ENCODE data around the gene FAM83G. TPM values are rescaled to one million over a fixed set of nuclear protein-coding genes. Genes with fewer than 3 reads are reported as not detected.

The FAM83G gene
- total and polyA plus RNA-seq, 2 experiments from 2014 or later = 14.7 to 25.4 TPM

GRCh38 chr17:19010729-19011505, 6.4 kb upstream of the FAM83G start:
- Histone ChIP-seq H3K36me3 (replicated peaks; ENCODE audit: insufficient read depth, low read depth) (no peaks in the 10 kb centered on the region), H3K4me3 (no peak overlapping the region), H3K27me3 (no peaks in the 10 kb centered on the region), H4K20me1 (ENCODE audit: insufficient read depth, poor library complexity, severe bottlenecking) (no peaks in the 10 kb centered on the region), H3K9me3 (ENCODE audit: low read depth) (no peaks in the 10 kb centered on the region), H3K79me2 (no peaks in the 10 kb centered on the region), H3K4me1 (ENCODE audit: insufficient read depth) (peaks cover 7% of the 10 kb centered on the region), H3K9me2 (replicated peaks; ENCODE audit: insufficient read depth) (no peaks in the 10 kb centered on the region), H3K27ac (peak overlapping the region; percentile 34), H2AFZ (no peak overlapping the region), H3K4me2 (no peak overlapping the region)
- peak; percentile 69 for DNase-seq (ENCODE audit: low spot score)
- WGBS (ENCODE audit: low lambda C conversion rate, missing lambda C conversion rate) = 56% methylated on average over 11 of the region's 11 CpGs
- TF ChIP-seq EZH2phosphoT487 (IDR thresholded peaks at IDR 0.05; ENCODE audit: low read depth, severe bottlenecking, unreplicated experiment) (no peak), CTCF (IDR thresholded peaks at IDR 0.05; ENCODE audit: poor library complexity) (no peak), EZH2 (IDR thresholded peaks at IDR 0.05; ENCODE audit: borderline replicate concordance) (no peak)

- no peak overlapping the region for H3K4me3 ChIP-seq
- no peak for DNase-seq (ENCODE audit: low spot score)
- no peaks in the 10 kb centered on the region for H3K9me2 ChIP-seq (replicated peaks; ENCODE audit: insufficient read depth)
- H4K20me1 ChIP-seq (ENCODE audit: insufficient read depth, poor library complexity, severe bottlenecking) = no peaks in the 10 kb centered on the region
- no peak overlapping the region for H3K27ac ChIP-seq
- peaks cover 10% of the 10 kb centered on the region for H3K4me1 ChIP-seq (ENCODE audit: insufficient read depth)
- 87% methylated on average over 11 of the region's 12 CpGs for WGBS (ENCODE audit: low lambda C conversion rate, missing lambda C conversion rate)
- no peak overlapping the region for H3K4me2 ChIP-seq
- H3K36me3 ChIP-seq (replicated peaks; ENCODE audit: insufficient read depth, low read depth) = no peaks in the 10 kb centered on the region
- no peak for TF ChIP-seq CTCF (IDR thresholded peaks at IDR 0.05; ENCODE audit: poor library complexity)
- H3K27me3 ChIP-seq = no peaks in the 10 kb centered on the region
- no peaks in the 10 kb centered on the region for H3K79me2 ChIP-seq
- H3K9me3 ChIP-seq (ENCODE audit: low read depth) = no peaks in the 10 kb centered on the region
- H2AFZ ChIP-seq = no peak overlapping the region
These were observed 5.4 kb upstream of the FAM83G start for GRCh38 chr17:19009970-19010369.

- H3K36me3 ChIP-seq (replicated peaks; ENCODE audit: insufficient read depth, low read depth) = no peaks in the 10 kb centered on the region
- TF ChIP-seq EZH2phosphoT487 (IDR thresholded peaks at IDR 0.05; ENCODE audit: low read depth, severe bottlenecking, unreplicated experiment) = no peak
- TF ChIP-seq EZH2 (IDR thresholded peaks at IDR 0.05; ENCODE audit: borderline replicate concordance) = no peak
- no peak for TF ChIP-seq CTCF (IDR thresholded peaks at IDR 0.05; ENCODE audit: poor library complexity)
- peaks cover 20% of the 10 kb centered on the region for H3K79me2 ChIP-seq
- H3K9me2 ChIP-seq (replicated peaks; ENCODE audit: insufficient read depth) = no peaks in the 10 kb centered on the region
- H3K4me2 ChIP-seq = no peak overlapping the region
- peaks cover 25% of the 10 kb centered on the region for H3K4me1 ChIP-seq (ENCODE audit: insufficient read depth)
- no peak for DNase-seq (ENCODE audit: low spot score)
- H3K4me3 ChIP-seq = no peak overlapping the region
- H3K27ac ChIP-seq = no peak overlapping the region
- no peak overlapping the region for H2AFZ ChIP-seq
- H3K9me3 ChIP-seq (ENCODE audit: low read depth) = no peaks in the 10 kb centered on the region
- H4K20me1 ChIP-seq (ENCODE audit: insufficient read depth, poor library complexity, severe bottlenecking) = peaks cover 10% of the 10 kb centered on the region
- H3K27me3 ChIP-seq = no peaks in the 10 kb centered on the region
These were observed 2.1 kb upstream of the FAM83G start for GRCh38 chr17:19006698-19007097.

Data from hepatocyte (in vitro differentiated cells).